HUDEP-2 (cell line): ENCODE measurements around the gene GOLGA8O.
"Not testable (repeated sequence)": the region's sequence is repeated elsewhere in the genome, so short reads cannot be mapped to it uniquely, and the experiment has no call there.

Experiments
- DNase-seq, 76 experiments: peaks; one replicate each; lab custom pipeline; 2025; ENCODE audit not compliant: unreplicated experiment in 76 of 76; lab: John Stamatoyannopoulos, UW

GOLGA8O gene

GRCh38 chr15:32455534-32455933 is at the start of gene GOLGA8O:
GOLGA8O (minus strand) TSS chr15:32455634; CDS start chr15:32455536, 98 bp downstream.
- DNase-seq: not testable (repeated sequence)

GRCh38 chr15:32504152-32504811 is 48.8 kb upstream of the GOLGA8O start:
- not testable (repeated sequence) for DNase-seq

DNA sequence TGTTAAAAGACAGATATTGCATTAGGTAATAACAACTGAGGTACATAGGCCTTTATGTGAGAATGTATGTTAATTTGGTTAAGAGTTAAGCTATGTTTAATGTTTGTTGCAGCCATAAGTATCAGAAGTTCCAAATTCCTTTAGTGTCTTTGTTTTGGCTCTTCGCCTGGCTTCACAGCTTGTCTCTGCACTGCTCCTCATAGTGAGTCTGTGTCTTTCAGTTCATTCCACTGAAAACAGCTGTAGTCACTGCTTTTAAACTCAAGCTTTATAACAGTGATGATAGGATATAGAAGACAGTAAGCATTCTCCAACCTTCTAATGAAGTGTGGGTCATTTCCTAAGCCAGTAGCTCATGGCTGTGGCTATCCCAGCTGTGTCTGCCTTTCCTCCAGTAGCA is 47.5 kb upstream of the GOLGA8O start:
- not testable (repeated sequence) for DNase-seq

GRCh38 chr15:32492768-32493167 is 37.3 kb upstream of the GOLGA8O start:
- not testable (repeated sequence) for DNase-seq

GRCh38 chr15:32486474-32486873 is 31.0 kb upstream of the GOLGA8O start:
- DNase-seq: not testable (repeated sequence)

- not testable (repeated sequence) for DNase-seq
Observed at GRCh38 chr15:32483377-32483776, 27.9 kb upstream of the GOLGA8O start.

DNA sequence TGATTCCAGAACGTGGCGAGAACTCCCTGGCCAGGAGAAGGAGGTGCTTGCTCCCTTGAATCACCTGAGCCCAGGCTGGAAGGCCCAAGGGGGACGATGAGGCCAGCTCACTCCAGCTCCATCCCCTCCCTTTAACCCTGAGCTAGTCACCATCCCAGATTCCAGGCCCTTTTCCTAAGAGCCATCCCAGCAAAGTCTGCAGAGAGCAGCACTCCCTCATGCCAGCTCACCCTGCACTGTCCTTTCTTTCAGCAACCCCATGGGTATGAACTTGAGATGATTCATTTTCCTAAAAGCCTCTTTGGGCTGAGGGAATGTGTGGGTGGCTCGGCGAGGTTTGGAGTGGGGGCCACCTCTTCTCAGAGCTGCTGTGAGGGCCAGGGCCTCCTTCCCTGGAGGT is 26.2 kb upstream of the GOLGA8O start:
- DNase-seq: not testable (repeated sequence)

DNA sequence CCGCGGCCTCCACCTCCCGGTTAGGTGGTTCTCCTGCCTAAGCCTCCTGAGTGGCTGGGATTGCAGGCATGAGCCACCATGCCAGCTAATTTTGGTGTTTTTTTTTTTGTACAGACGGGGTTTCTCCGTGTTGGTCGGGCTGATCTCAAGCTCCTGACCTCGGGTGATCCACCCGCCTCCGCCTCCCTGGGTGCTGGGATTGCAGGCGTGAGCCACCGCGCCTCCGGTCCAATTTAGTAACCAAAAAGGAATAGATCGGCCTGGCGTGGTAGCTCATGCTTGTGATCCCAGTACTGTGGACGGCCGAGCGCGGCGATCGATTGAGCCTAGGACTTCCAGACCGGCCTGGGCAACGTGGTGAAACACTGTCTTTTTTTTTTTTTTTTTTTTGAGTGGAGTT is 12.6 kb upstream of the GOLGA8O start:
- not testable (repeated sequence) for DNase-seq

- not testable (repeated sequence) for DNase-seq
Observed at GRCh38 chr15:32440445-32440977, 14.9 kb downstream of the GOLGA8O start.

DNA sequence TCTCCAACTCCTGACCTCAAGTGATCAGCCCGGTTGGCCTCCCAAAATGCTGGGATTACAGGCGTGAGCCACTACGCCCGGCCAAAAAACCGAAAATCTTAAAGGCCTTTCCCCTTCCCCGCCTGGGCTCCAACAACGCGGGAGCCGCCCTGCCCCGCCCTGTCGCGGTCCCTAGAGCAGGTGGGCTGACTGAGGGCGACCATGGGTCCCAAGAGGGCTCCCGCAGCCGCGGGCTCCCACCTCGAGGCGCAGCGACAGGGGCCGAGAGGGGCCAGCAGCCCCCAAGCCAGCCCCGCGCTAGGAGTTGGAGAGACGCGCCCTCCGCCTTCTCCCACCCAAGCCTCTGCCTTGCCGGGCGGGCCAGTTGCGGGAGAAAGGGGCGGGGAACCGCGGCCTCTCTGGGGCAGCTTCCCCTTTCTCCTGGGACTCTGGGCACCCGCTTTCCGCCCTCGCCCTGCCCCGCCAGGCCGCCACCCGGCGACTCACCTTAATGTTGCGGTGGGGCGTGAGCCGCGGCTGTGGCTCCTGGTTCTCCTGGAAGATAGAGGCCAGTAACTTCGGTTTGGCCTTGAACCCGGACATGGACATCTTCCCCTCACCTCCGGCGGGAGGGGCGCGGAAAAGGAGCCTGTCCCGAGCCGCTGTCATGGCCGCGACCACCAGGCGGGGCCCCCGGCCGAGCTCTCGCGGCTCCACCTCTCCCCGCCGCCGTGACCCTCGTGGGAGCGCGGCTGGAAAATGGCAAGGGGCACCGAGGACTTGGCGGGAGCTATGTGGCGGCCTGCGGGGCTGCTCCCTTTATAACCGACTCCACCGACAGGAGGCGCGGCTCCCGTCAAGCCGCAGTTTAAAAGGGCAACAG is 21.1 kb downstream of the GOLGA8O start:
- not testable (repeated sequence) for DNase-seq

GRCh38 chr15:32427635-32428034 is 27.8 kb downstream of the GOLGA8O start:
- DNase-seq: not testable (repeated sequence)

DNA sequence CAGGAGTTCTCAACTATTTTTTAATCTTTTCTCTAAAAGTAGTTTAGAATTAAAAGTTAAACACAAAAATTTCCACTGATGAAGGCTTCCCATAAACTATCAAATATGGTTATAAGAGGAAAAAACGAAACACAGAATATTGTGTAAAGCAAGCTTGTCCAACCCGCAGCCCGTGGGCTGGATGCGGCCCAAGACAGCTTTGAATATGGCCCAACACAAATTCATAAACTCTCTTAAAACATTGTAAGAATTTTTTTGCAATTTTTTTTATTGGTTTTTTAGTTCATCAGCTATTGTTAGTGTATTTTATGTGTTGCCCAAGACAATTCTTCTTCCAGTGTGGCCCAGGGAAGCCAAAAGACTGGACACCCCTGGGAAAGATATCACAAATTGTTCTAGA is 28.9 kb downstream of the GOLGA8O start:
- DNase-seq: not testable (repeated sequence)

GRCh38 chr15:32407903-32408302 is 47.5 kb downstream of the GOLGA8O start:
- DNase-seq: not testable (repeated sequence)

DNA sequence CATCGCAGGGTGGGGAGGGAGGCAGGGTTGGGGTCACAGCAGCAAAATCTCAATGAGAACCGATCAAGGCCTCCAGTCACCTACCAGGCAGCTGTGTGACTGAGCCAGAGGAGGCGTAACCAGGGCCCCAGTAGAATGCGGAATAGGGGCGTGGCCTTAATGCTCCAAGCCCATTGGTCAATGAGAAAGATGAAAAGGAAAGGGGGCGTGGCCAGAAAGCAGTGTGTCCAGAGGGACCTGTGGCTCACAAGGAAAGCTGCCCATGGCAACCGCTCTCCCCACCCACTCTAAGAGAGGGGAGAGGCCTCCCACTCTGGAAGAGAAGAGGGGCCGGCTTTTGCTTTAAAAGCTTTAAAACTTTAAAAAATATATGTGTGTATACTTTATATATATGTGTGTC is 52.2 kb downstream of the GOLGA8O start, which contains the start of gene GOLGA8K:
TSS of gene GOLGA8K (minus strand) at position 101 of the 400 bp plus-strand sequence. CDS start at position 3, 98 bp downstream.
- not testable (repeated sequence) for DNase-seq

GRCh38 chr15:32396522-32396921 is 58.9 kb downstream of the GOLGA8O start:
- DNase-seq: not testable (repeated sequence)
